Astrocyte (in vitro differentiated cells and primary cell): ENCODE results near the gene ELF3. TPM values are rescaled to one million over a fixed set of nuclear protein-coding genes. Genes with fewer than 3 reads are reported as not detected.

ENCODE experiments used
- DNase-seq: peaks from one replicate; pipeline ENCODE4 v3.0.0-alpha.2; 2010; ENCODE audit warnings: low read depth
- FAIRE-seq: peaks from 2 replicates; lab custom pipeline; 2011; peaks lifted over from hg19 to GRCh38; lab: Jason Lieb, UNC
- H2AFZ ChIP-seq: 2 replicates; pipeline ENCODE4 v1.6.0; 2012; ENCODE audit warnings: low read depth, low read length, inconsistent platforms
- H3K27ac ChIP-seq: 2 replicates; pipeline ENCODE4 v1.5.1; 2011; ENCODE audit warnings: low read depth, low read length, inconsistent platforms
- H3K27me3 ChIP-seq: 2 replicates; pipeline ENCODE4 v1.6.0; 2011; ENCODE audit warnings: low read length, inconsistent platforms; ENCODE audit not compliant: insufficient read depth
- H3K36me3 ChIP-seq: 2 replicates; pipeline ENCODE4 v1.5.1; 2011; ENCODE audit warnings: low read length, inconsistent platforms; ENCODE audit not compliant: insufficient read depth
- H3K4me1 ChIP-seq: 2 replicates; pipeline ENCODE4 v1.5.1; 2011; ENCODE audit warnings: low read length, inconsistent platforms; ENCODE audit not compliant: insufficient read depth
- H3K4me2 ChIP-seq: 2 replicates; pipeline ENCODE4 v1.6.0; 2012; ENCODE audit warnings: low read length, inconsistent platforms
- H3K4me3 ChIP-seq: 2 replicates; pipeline ENCODE4 v1.5.1; 2011; ENCODE audit warnings: low read depth, mild to moderate bottlenecking, low read length, inconsistent platforms; ENCODE audit not compliant: insufficient read depth
- H3K79me2 ChIP-seq: 2 replicates; pipeline ENCODE4 v1.6.0; 2012; ENCODE audit warnings: mild to moderate bottlenecking, low read length, inconsistent platforms; ENCODE audit not compliant: insufficient read depth
- H3K9ac ChIP-seq: 2 replicates; pipeline ENCODE4 v1.6.0; 2012; ENCODE audit warnings: mild to moderate bottlenecking, low read length, inconsistent platforms
- H3K9me3 ChIP-seq: 2 replicates; pipeline ENCODE4 v1.5.1; 2012; ENCODE audit warnings: low read depth, mild to moderate bottlenecking, low read length, inconsistent platforms; ENCODE audit not compliant: insufficient read depth
- H4K20me1 ChIP-seq: 2 replicates; pipeline ENCODE4 v1.6.0; 2012; ENCODE audit warnings: low read length, inconsistent platforms; ENCODE audit not compliant: insufficient read depth
- H3K27ac Mint-ChIP-seq: one replicate; pipeline ENCODE4 v1.8.0; 2021; ENCODE audit warnings: mild to moderate bottlenecking, mixed read lengths; ENCODE audit not compliant: unreplicated experiment
- H3K27me3 Mint-ChIP-seq: one replicate; pipeline ENCODE4 v1.8.0; 2021; ENCODE audit warnings: low read depth, mixed read lengths; ENCODE audit not compliant: unreplicated experiment
- H3K36me3 Mint-ChIP-seq: one replicate; pipeline ENCODE4 v1.8.0; 2021; ENCODE audit warnings: low read depth, mixed read lengths; ENCODE audit not compliant: unreplicated experiment
- H3K4me1 Mint-ChIP-seq: one replicate; pipeline ENCODE4 v1.8.0; 2021; ENCODE audit warnings: low read depth, mixed read lengths; ENCODE audit not compliant: unreplicated experiment
- H3K4me3 Mint-ChIP-seq: one replicate; pipeline ENCODE4 v1.8.0; 2021; ENCODE audit warnings: mild to moderate bottlenecking, moderate library complexity, mixed read lengths; ENCODE audit not compliant: unreplicated experiment
- H3K9me3 Mint-ChIP-seq: one replicate; pipeline ENCODE4 v1.8.0; 2021; ENCODE audit warnings: mild to moderate bottlenecking, mixed read lengths; ENCODE audit not compliant: unreplicated experiment
- CTCF ChIP-seq: IDR thresholded peaks from 2 replicates; pipeline ENCODE4 v1.5.1; 2011; ENCODE audit warnings: low read depth, mild to moderate bottlenecking, inconsistent platforms, low read length, moderate library complexity; ENCODE audit not compliant: insufficient read depth
- EZH2 ChIP-seq: IDR thresholded peaks from 2 replicates; pipeline ENCODE4 v1.6.1; 2012; ENCODE audit warnings: mild to moderate bottlenecking, low read length, inconsistent platforms; ENCODE audit not compliant: insufficient read depth
- total RNA-seq: library from RNA; stranded (reverse); gene quantifications from 2 replicates; pipeline ENCODE4 v1.2.1, GENCODE V29; 2021

ELF3 gene
- total RNA-seq, 1 donor from 2014 or later: 2.9 TPM

DNA sequence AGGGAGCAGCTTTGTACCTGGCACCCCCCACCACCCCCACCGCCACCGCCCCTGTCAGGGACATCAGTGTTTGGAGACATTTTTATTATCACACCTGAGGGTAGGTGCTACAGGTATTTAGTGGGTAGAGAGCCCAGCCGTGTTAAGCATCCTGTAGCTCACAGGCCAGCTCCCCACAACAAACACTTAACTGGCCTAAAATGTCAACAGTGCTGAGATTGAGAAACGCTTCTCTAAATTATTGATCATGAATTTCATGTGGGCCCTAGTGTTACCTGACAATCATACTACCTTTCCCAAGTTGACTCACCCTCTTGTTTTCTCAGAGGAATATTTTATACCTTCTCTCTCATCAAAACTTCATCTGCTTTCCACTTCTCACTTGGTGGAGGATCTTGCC, 21.4 kb downstream of the ELF3 start:
- no peak for FAIRE-seq
- H3K36me3 Mint-ChIP-seq: no peaks in the 10 kb centered on the region

GRCh38 chr1:202034149-202034682, 23.8 kb downstream of the ELF3 start:
- Histone ChIP-seq H3K4me1 (peaks cover 24% of the 10 kb centered on the region), H3K27me3 (no peaks in the 10 kb centered on the region), H3K27ac (peak overlapping the region; percentile 84), H3K36me3 (no peaks in the 10 kb centered on the region), H3K79me2 (no peaks in the 10 kb centered on the region), H2AFZ (peak overlapping the region; percentile 51), H3K9ac (peak overlapping the region; percentile 81), H4K20me1 (no peaks in the 10 kb centered on the region), H3K4me2 (peak overlapping the region; percentile 79), H3K9me3 (no peaks in the 10 kb centered on the region), H3K4me3 (no peak overlapping the region)
- TF ChIP-seq CTCF (no peak), EZH2 (no peak)
- Mint-ChIP-seq H3K9me3 (peaks cover 4% of the 10 kb centered on the region), H3K4me3 (no peak overlapping the region), H3K27ac (peak overlapping the region; percentile 93), H3K36me3 (no peaks in the 10 kb centered on the region), H3K27me3 (peaks cover 6% of the 10 kb centered on the region), H3K4me1 (peaks cover 23% of the 10 kb centered on the region)
- DNase-seq: no peak
- FAIRE-seq: no peak

More for the DNA sequence above, 21.4 kb downstream of the ELF3 start:
- H3K36me3 ChIP-seq: no peaks in the 10 kb centered on the region
- DNase-seq: no peak
- H2AFZ ChIP-seq: no peak overlapping the region
- Mint-ChIP-seq H3K4me3 (no peak overlapping the region), H3K9me3 (peaks cover 2% of the 10 kb centered on the region), H3K4me1 (peaks cover 23% of the 10 kb centered on the region), H3K27me3 (peaks cover 6% of the 10 kb centered on the region), H3K27ac (no peak overlapping the region)
- no peak overlapping the region for H3K9ac ChIP-seq
- no peaks in the 10 kb centered on the region for H3K27me3 ChIP-seq
- H3K27ac ChIP-seq: no peak overlapping the region
- TF ChIP-seq EZH2: no peak
- no peak for TF ChIP-seq CTCF
- H3K79me2 ChIP-seq: no peaks in the 10 kb centered on the region
- H3K4me3 ChIP-seq: no peak overlapping the region
- H3K4me2 ChIP-seq: no peak overlapping the region
- no peaks in the 10 kb centered on the region for H3K9me3 ChIP-seq
- no peaks in the 10 kb centered on the region for H4K20me1 ChIP-seq
- peaks cover 16% of the 10 kb centered on the region for H3K4me1 ChIP-seq
